T follicular helper cell (primary cell): Measurements from ENCODE around the gene MRPL44.
A peak's percentile ranks its signal among the peaks of the same experiment; 100 is the strongest.
"Not testable (repeated sequence)": the region's sequence is repeated elsewhere in the genome, so short reads cannot be mapped to it uniquely, and the experiment has no call there.

ENCODE experiments used
- DNase-seq: peaks from one replicate; pipeline ENCODE4 v3.0.0-alpha.2; 2020; ENCODE audit warnings: low read depth

The MRPL44 gene

DNA sequence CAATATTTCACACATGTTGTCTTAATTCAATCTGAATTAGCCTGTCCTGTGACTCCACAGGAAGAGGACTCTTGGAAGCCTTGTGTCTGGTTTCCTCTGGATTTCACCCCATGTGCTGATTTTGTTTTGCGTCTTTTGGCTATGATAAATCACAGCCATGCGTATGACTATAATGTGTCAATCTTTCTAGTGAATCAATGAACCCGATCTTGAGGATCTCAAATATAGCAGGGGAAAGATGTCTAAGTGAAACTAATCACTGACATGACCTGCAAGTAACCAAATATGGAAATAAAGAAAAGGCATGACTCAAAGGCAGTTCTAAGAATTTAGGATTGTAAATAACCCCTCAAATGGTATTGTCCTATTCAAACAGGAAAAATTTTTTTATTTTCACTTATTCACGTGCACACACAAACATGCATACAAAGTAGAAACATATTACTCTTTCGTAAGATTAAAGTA lies 20.4 kb upstream of the MRPL44 start:
- DNase-seq = no peak

DNA sequence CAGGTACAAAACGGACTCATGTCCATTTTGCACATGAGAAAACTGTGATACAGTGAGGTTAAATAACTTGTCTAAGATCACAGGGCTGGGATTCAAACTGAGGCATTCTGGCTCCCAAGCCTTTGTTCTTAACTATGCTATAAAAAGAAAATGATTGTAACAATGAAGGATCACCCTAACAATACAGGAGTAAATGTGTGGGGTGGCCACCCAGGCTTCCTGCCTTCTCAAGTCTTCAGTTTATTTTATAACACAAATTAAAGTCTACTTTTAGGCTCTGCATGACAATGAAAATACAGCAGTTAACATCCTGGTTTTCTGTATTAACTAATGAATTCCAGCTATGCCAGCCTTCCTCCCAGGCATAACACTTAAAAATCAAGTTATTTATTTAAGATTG lies 19.7 kb upstream of the MRPL44 start:
- DNase-seq = no peak

DNA sequence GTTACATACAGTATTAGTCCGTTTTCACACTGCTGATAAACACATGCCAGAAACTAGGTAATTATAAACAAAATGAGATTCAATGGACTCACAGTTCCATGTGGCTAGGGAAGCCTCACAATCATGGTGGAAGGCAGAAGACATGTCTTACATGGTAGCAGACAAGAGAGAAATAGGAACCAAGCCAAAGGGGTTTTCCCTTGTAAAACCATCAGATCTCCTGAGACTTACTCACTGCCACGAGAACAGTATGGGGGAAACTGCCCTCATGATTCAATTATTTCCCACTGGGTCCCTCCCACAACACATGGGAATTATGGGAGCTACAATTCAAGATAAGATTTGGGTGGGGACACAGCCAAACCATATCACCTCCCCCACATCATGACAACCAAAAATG lies 17.8 kb upstream of the MRPL44 start:
- not testable (repeated sequence) for DNase-seq

DNA sequence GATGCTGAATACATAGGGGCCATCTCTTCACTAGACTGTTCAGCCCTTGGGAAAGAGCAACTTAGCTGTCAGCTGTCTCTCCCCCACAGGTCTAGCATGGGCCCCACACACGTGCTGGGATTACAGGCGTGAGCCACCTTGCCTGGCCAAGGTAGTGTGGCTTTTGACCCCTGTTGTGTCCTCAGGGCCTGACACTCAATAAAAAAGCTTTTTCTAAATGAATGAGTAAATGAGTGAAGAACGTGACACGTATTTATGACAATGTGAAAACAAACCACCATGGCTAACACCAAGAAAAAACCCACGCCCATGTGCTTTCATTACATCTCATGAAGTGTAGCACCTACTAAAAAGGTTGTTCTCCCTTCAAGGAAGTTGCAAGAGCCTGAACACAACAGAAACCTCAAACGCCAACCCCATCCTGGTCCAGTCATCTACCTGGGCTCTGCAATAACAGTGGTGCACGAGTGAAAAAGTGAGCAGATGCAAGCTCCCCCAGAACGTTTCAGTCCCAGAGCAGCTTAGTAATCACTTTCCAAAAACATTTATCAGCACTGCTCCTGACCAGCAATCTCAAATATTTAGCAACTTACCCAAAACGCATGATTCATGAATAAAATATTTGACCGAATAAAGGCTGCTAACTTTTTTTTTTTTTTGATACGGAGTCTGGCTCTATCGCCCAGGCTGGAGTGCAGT lies 15.5 kb upstream of the MRPL44 start:
- DNase-seq = no peak

DNA sequence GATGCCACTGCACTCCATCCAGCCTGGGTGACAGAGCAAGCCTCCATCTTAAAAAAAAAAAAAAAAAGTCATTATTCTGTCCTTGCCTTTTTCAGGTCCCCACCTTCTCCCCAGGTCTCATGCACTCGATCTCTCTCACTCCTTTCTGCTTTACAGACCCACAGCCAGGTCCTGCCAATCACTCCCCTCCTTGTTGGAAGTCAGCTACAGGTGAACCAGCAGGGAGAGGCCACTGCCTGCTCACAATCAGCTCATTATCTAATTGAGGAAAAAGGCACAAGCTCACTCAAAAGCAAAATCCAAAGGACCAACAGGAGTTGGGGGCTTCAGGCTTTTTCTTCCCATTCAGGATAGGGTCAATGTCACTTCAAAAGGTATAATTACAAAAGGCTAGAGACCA lies 14.1 kb upstream of the MRPL44 start:
- no peak for DNase-seq

DNA sequence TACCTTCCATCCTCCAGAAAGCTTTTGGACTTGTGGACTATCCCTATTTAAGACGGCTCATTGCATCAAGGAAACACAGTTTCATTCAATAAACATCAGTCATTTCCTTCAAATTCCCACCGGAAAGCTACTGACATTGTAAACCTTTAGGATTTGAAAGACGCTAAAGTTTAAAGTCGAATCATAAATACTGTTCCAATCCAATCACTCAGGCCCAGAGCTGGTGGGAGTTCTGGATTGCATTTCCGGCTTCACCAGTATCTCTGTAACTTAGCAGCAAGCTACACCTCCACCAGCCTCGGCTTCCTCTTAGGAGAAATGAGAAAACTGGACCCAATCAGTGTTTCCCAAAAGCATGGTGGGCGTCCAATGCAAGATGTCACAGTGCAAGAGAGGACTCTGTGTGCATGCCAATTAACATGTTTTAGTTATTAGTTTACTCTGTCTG lies 13.7 kb upstream of the MRPL44 start:
- no peak for DNase-seq

DNA sequence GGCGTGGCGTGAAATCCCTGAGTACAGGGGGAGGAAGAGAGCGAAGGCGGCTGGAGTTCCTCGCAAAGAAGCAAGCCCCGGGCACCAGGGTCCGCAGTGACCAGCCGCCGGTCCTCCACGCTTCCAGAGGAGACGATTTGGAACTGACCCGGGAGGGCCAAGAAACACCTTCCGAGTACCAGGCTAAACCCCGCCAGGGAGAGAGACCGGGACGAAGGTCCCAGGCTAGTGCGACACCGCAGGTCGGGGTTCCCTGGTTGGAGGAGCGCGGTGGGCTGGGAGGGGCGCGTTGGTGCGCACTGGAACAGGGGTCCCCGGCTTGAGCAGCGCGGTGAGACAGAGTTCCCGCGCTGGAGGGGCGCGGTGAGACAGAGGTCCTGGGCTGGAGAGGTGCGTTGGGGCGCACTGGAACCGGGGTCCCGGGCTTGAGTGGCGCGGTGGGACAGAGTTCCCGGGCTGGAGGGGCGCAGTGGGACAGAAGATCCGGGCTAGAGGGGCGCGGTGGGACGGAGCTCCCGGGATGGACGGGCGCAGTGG lies 13.0 kb upstream of the MRPL44 start:
- DNase-seq = peak; percentile 9

DNA sequence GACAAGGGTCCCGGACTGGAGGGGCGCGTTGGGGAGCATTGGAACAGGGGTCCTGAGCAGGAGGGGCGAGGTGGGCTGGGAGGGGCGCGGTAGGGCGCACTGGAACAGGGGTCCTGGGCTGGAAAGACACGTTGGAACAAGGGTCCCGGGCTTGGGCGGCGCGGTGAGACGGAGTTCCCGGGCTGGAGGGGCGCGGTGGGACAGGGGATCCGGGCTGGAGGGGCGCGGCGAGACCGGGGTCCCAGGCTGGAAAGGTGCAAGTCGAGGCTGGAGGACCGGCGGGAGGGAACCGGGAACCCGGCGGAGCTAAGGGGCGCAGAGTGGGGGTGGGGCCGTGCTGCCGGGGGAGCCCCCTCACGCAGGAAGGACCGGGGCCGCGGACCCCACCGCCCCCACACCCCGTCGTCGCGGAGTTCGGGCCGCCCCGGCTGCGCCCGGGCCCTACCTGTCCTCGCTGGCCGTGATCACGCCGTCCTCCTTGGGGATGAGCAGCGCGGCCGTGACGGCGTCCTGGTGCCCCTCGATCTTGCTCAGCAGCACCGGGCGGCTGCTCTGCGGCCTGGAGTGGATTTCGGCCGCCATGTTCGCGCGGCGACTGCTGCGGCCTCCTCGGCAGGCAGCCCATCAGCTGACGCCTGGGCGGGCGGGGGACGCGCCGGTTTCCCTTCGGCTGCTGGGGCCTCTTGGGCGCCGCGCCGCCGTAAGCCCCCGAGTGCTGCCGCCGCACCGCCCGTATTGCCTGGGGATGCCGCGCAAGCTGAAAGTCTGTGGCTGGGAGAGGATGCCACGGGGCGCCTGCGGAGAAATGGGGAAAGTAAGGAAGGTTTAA lies 12.3 kb upstream of the MRPL44 start, which contains the start of gene WDFY1:
WDFY1 (minus strand) TSS at position 633 of the 829 bp plus-strand sequence; CDS start at position 582, 51 bp downstream.
- peak; percentile 58 for DNase-seq

DNA sequence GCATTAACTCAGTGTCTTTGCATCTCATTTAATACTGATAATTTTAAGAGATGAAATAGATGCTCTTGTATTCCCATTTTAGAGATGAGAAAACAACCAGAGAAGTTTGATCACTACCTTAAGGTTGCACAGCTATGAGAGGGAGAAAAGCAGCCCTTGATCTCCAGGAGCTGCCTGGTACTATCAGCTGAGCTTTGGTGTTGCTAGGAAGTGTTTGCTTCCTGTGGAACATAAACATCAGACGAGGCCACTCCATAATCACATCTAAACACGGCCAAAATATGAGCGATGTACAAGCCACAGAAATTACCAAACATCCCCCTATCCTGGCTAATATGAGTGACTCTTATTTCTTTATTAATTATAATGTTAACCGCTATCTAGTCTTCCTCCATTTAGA lies 11.5 kb upstream of the MRPL44 start:
- no peak for DNase-seq

DNA sequence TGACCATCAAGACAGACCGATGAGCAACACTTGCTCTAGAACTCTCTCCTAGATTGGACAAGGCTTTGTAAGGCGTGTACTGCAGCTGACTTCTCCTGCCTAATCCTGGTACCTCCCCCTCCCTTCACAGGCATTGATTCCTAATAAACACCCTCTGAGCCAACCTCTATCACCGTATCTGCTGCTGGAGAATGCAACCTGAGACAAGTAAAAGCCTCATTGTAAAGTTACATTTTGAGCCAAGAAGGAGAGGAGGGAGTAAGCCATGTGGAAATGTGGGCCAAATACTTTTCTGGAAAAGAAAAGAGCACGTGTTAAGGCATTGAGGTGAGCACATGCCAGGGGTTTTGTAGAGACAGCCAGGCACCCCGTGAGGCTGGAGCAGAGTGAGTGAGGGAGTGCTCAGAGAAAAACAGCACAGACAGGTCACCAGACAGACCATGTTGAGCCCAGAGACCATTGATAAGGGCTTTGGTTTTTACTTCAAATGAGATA lies 9.5 kb upstream of the MRPL44 start:
- DNase-seq = no peak

DNA sequence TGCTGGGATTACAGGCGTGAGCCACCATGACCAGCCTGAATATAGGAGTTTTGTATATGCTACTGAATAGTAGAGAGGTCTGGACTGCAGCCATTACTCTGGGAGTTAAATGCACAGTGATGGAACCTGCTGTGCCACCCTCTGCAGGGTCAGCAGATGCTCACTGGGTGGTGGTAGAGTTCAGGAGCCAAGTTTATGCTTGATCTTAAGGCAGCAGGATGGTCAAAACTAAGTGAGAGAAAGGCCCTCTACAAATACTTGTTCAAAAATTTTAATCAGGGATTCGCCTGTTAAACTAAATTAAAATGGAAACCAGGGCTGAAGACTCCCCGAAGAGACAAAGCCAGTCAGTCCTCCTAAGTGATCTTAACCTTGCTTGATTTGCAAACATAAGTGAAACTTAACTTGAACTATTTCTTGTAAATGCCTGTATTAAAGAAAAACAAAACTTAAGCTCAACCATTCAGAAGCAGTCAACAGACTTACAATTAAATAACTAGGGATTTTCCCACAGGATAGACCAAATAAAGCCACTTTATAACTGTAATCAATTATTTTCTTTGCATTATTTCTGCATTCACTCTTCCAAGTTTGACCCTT lies 7.9 kb upstream of the MRPL44 start:
- no peak for DNase-seq

DNA sequence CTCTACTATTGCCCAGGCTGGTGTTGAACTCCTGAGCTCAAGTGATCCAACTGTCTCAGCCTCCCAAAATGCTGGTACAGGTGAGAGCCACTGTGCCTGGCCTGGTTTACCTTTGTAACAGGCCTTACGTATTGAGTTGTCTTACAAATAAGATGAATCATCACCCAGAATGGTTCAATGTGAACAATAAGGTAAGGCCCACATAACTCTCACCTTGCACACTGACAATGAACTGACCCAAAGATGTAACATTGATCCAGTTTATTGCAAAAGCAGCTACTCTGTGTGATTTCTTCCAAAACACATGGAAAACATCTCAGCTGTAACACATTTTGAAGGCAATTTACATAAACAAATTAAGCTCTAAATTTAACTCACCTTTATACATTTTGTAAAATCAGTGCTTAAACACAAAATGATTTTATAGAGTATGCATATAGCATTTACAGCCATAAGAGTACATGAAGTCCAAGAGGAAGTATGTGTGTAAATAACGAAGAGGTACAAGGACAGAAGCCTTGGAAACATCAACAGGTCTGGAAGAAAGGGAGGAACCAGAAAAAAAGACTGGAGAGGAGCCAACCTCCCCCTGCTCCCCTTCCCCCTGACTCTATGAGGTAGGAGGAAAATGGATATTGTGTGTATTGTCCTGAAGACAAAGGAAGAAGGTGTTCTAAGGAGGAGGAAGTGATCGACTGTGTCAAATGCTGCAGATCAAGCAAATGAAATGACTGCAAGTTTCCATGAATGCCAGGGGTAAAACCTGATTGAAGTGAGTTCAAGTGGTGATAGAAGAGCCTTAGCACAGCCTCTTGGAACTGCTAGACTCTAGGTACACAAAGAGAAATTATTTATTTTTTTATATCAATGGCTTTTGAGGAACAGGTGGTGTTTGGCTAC lies 6.6 kb upstream of the MRPL44 start:
- no peak for DNase-seq

DNA sequence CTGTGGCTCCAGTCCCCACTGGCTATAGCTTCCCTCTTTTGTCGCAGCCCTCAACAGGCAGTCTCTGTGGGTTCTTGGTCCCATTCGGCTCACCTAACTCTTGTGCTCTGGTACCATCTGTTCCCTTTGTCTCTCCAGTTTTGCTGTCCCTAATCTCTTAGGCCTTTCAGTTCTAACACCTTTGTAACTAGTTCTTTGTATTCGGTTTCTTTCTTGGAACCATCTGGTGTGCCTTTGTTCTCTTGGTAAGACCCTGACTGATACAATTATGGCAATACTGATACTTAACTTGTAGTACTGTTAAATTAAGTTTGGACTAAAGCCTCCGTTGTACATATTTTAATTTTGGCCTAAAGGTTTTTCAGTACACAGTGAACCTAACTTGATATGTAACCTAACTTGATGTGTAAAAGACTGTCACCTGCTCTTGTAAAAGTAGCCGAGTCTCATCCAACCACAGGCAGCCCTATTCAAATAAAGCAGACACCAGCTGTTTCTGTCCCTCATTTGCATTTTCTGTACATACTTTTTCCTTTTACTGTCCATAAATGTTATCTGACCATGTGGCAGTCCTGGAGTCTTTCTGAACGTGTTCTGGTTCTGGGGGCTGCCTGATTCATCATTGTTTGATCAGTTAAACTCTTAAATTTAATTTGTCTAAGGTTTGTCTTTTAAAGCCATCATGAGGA lies 4.8 kb upstream of the MRPL44 start:
- no peak for DNase-seq

DNA sequence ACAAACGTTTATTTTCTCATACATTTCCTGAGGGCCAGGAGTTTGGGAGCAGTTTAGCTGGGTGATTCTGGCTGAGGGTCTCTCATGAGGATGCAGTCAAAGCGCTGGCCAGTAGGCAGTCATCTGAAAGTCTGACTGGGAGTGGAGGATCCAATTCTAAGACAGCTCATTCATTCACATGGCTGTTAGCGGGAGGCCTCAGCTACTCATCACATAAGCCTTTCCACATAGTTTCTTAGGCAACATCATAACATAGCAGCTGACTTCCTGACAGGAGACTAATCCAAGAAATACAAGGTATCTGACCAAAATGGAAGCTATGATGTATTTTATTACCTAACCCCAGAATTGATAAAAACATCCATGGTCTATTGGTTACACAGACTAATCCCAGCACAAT lies 2.9 kb upstream of the MRPL44 start:
- DNase-seq = no peak

DNA sequence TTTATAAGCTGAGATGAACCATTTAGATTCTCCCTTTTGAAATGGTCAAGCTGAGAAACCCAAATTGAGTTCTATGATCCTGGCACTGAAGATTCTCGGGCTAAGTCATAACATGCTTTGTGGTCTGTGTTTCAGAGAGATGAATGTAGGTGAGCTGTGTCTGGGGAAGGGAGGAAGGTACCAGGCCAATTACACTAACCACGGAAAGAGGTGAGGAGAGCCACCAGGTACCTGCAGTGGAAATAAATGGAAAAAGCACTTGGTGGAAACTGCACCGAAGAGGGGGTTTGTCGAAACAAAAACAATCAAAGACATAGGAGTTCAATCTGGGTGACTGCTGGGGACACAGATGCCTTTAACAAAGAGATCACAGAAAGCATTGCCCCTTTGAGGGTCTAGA lies 963 bp upstream of the MRPL44 start:
- DNase-seq = no peak

DNA sequence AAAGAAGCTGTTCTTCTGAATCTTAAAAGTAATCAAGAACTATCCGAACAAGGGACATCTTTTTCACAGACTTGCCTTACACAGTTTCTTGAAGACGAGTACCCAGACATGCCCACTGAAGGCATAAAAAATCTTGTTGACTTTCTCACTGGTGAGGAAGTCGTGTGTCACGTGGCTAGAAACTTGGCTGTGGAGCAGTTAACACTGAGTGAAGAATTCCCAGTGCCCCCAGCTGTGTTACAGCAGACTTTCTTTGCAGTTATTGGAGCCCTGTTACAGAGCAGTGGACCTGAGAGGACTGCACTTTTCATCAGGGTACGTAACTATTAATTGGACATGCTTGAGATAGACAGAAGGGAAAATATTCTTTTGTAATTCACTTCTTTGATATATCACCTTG lies 2.4 kb downstream of the MRPL44 start:
- DNase-seq = no peak

DNA sequence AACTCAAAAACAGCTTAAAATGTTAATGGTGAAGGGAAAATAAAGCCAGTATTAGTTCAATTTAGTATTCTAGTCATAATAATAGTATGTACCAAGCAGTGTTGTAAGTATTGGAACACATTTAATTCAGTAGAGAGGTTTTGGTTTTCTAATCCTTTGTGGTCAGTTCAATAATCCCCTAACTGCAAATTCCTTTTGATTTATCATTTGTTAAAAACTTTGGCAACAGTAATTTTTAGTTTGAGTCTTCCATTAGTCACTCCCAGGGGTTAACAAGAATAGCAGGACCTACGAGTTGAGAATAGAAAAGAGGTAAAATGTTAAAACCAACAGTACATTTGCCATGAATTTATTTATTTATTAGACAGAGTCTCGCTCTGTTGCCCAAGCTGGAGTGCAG lies 10.7 kb downstream of the MRPL44 start:
- no peak for DNase-seq

DNA sequence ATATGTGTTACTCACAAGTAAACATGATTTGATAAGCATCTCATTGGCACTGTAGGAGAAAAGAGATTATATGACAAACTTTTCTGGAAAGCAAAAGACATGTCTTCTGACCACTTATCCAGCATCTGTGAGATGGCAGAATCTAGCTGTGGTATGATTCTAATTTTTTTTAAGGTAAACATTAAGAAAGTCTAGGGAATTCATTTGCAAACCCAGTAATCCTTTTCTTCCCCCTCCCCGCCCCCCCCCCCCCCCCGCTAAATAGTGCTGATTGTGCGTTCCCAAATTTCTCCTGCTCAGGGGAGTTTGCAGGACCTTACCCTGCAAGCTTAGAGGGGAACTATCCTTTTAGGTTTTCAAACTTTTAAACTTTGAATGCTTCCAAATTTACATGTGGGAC lies 12.1 kb downstream of the MRPL44 start:
- DNase-seq = no peak

DNA sequence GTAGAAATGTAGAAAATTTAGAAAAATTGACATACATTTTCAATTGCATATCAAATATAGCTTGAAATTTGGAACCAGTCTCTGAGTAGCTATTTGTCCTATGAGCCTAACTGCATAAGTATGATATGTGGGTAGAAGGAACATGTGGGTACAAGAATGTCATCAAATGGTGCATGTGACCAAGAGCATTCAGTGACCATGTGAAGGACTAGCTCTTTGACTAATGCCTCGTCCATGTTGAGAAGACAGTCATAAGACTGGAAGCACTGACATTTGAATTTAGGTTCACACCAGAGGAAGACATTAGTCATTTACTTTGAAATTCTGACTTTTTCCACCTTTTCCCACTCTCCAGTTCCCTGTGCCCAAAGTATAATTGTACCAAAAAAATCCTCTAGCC lies 12.6 kb downstream of the MRPL44 start:
- no peak for DNase-seq

DNA sequence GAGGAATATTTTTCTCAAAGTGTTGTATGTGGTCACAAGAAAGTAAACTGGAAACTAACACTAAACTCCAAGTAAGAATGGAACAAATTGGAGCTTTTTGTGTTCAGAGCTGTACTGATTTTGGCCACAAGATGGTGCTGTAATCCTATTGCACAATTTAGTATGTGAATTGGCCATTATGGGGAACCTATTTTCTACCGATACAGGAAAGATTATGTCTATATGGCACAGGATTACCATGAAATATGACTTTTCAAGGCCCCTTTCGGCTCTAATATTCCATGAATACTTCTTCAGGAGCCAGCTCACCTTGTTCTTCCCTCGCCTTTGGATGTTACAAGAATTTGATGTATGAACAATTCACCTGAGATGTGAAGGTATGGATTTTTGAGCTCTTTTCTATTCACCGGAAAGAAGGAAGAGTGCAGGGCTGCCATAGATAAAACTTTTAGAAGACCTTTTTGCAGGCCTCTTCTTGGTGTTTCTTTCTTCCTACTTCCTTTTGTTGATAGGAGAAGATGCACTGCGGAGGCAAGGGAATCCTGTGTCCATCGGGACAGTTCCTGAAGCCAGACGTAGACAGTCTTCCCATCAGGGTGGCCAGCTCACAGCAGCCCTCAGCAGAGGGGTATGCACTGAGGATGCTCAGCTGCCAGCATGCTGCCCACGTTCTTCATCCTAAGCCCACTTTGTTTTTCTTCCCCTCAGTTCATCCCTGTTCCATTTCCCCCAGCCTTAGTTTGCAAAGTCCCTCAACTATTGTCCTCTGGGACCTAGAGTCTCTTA lies 13.3 kb downstream of the MRPL44 start:
- DNase-seq = peak; percentile 39
